Stimulated activated CD4-positive, alpha-beta T cell treated with anti-CD3 and anti-CD28 coated beads, Interleukin-12 subunit alpha, Interleukin-12 subunit beta, amount 100 ng/mL, for 24 hours (primary cell): ENCODE data around the gene APOL2.
"Not testable (repeated sequence)": the region's sequence is repeated elsewhere in the genome, so short reads cannot be mapped to it uniquely, and the experiment has no call there.

Experiments used
- DNase-seq, 2 experiments: peaks; one replicate each; pipeline ENCODE4 v3.0.0-alpha.2; 2020; ENCODE audit warnings: low read depth in 2 of 2

APOL2 gene

GRCh38 chr22:36197514-36198146 lies 41.7 kb downstream of the APOL2 start:
- DNase-seq, result no peak

GRCh38 chr22:36197065-36197440 lies 42.3 kb downstream of the APOL2 start:
- no peak for DNase-seq

GRCh38 chr22:36196254-36197064 lies 42.9 kb downstream of the APOL2 start:
- no peak for DNase-seq

GRCh38 chr22:36194971-36195370 lies 44.4 kb downstream of the APOL2 start:
- DNase-seq, result no peak

GRCh38 chr22:36194385-36194784 lies 44.9 kb downstream of the APOL2 start:
- no peak for DNase-seq

- DNase-seq, result no peak
Observed at GRCh38 chr22:36193577-36193976, 45.8 kb downstream of the APOL2 start.

- DNase-seq, result no peak
Observed at GRCh38 chr22:36193171-36193570, 46.2 kb downstream of the APOL2 start.

- no peak for DNase-seq
Observed at GRCh38 chr22:36192542-36192941, 46.8 kb downstream of the APOL2 start.

GRCh38 chr22:36191106-36191836 lies 48.1 kb downstream of the APOL2 start:
- DNase-seq, result no peak

GRCh38 chr22:36187862-36188261 lies 51.5 kb downstream of the APOL2 start:
- DNase-seq, result not testable (repeated sequence)

- no peak for DNase-seq
Observed at GRCh38 chr22:36185828-36186624, 53.3 kb downstream of the APOL2 start.

- no peak for DNase-seq
Observed at GRCh38 chr22:36184433-36185025, 54.8 kb downstream of the APOL2 start.

- no peak for DNase-seq
Observed at GRCh38 chr22:36183446-36183845, 55.9 kb downstream of the APOL2 start.

- no peak for DNase-seq
Observed at GRCh38 chr22:36182857-36183256, 56.5 kb downstream of the APOL2 start.

GRCh38 chr22:36182056-36182455 lies 57.3 kb downstream of the APOL2 start:
- DNase-seq, result no peak

GRCh38 chr22:36180928-36181327 lies 58.4 kb downstream of the APOL2 start:
- no peak for DNase-seq

- peak; percentile 73 to 86 for DNase-seq
Observed at GRCh38 chr22:36180038-36180880, 59.1 kb downstream of the APOL2 start.

- DNase-seq, result no peak
Observed at GRCh38 chr22:36177160-36177559, 62.2 kb downstream of the APOL2 start.
